Natural killer cell treated with Interleukin-12 subunit alpha and Interleukin-12 subunit beta and Interleukin-15 and Interleukin-18, amount 100 ng/mL, for 72 hours (primary cell): ENCODE measurements around the gene PEMT. TPM values are rescaled to one million over a fixed set of nuclear protein-coding genes. Genes with fewer than 3 reads are reported as not detected.

Source experiments
- ATAC-seq, 2 donors: fragments of 150-1000 bp; cut with Tn5 transposase in 1 of 2; sonication (Bioruptor Pico), chemical (Tn5 transposase) in 1 of 2; 2 replicates each; pipeline ENCODE4 v1.10.0; 2021
- DNase-seq: peaks from one replicate; pipeline ENCODE4 v3.0.0; 2022; ENCODE audit warnings: low spot score
- H3K27ac Mint-ChIP-seq, 2 donors: 1 replicate in 1 of 2; 2 replicates in 1 of 2; pipeline ENCODE4 v1.8.0; 2022; ENCODE audit warnings: mixed read lengths in 2 of 2, mild to moderate bottlenecking in 1 of 2, moderate library complexity in 1 of 2
- H3K27me3 Mint-ChIP-seq, 2 donors: 1 replicate in 1 of 2; 2 replicates in 1 of 2; pipeline ENCODE4 v1.8.0; 2022; ENCODE audit warnings: mixed read lengths in 2 of 2
- H3K36me3 Mint-ChIP-seq: one replicate; pipeline ENCODE4 v1.8.0; 2022; ENCODE audit warnings: mixed read lengths
- H3K4me1 Mint-ChIP-seq, 2 donors: 1 replicate in 1 of 2; 2 replicates in 1 of 2; pipeline ENCODE4 v1.8.0; 2022; ENCODE audit warnings: low read depth in 2 of 2, mixed read lengths in 2 of 2, mild to moderate bottlenecking in 1 of 2
- H3K4me3 Mint-ChIP-seq: one replicate; pipeline ENCODE4 v1.8.0; 2022; ENCODE audit warnings: mixed read lengths
- H3K9me3 Mint-ChIP-seq: 2 replicates; pipeline ENCODE4 v1.8.0; 2022; ENCODE audit warnings: mixed read lengths
- total RNA-seq, 2 donors: library from RNA; stranded (reverse); gene quantifications; one replicate each; pipeline ENCODE4 v1.2.3, GENCODE V29; 2022

PEMT gene
- total RNA-seq, 2 donors from 2014 or later, result 22.9 to 35.3 TPM

DNA sequence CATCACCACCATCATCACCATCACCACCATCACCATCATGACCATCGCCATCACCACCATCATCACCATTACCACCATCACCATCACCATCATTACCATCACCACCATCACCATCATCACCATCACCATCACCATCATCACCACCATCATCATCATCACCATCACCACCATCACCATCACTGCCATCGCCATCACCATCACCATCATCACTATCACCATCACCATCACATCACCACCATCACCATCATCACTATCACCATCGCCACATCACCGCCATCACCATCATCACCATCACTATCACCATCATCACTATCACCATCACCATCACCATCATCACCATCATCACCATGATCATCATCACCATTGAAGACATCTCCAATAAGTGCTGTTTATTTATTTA, 131.5 kb downstream of the PEMT start:
- H3K4me3 Mint-ChIP-seq, result no peak overlapping the region
- H3K9me3 Mint-ChIP-seq, result peaks cover 6% of the 10 kb centered on the region
- no peak overlapping the region for H3K27ac Mint-ChIP-seq
- peaks cover 8% of the 10 kb centered on the region for H3K36me3 Mint-ChIP-seq
- DNase-seq (no peak), ATAC-seq (no peak)
- H3K4me1 Mint-ChIP-seq, result peaks cover 0 to 8% of the 10 kb centered on the region in 2 donors
- H3K27me3 Mint-ChIP-seq, result peaks cover 5 to 8% of the 10 kb centered on the region in 2 donors

DNA sequence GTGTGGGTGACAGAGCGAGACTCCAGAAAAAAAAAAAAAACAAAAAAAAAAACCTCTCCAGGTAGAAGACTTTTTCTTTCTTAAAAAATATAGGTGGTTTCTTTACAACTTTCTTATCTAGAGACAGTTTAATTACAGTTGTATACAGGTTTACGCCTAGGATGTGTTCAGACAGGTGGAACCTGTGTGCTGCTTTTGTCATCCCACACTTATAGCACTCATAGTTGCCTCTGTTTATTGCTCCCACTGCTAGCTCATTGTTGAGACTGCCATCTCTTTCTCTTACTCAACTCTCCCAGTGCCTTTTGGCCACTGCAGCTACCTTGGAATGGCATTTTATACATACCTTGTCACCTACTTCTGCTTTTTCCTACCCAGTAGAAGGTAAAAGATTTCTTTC, 133.8 kb downstream of the PEMT start:
- DNase-seq, result no peak
- peaks cover 6% of the 10 kb centered on the region for H3K9me3 Mint-ChIP-seq

DNA sequence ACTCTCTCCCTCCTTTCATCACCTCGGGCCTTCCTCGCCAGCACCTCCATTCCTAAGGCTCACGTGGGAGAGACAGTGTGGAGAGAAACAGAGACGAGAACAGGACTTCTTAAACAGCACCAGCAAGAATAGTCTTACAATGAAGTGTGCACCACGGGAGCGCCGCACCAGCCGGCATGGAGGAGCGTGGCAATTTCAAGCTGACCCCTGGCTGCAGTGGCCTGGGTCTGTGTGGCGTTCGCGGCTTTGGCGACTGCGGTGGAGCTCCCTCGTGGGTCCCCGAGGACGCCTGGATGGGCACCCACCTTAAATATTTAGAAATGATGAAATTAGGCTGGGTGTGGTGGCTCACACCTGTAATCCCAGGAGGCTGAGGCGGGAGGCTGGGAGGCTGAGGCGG, 135.3 kb downstream of the PEMT start:
- H3K27me3 Mint-ChIP-seq, result no peaks in the 10 kb centered on the region

More for the DNA sequence above, 133.8 kb downstream of the PEMT start:
- H3K4me3 Mint-ChIP-seq, result no peak overlapping the region
- H3K4me1 Mint-ChIP-seq, result peaks cover 0 to 8% of the 10 kb centered on the region in 2 donors
- ATAC-seq, result no peak
- H3K27me3 Mint-ChIP-seq, result no peaks in the 10 kb centered on the region
- H3K27ac Mint-ChIP-seq, result no peak overlapping the region
- H3K36me3 Mint-ChIP-seq, result peaks cover 8% of the 10 kb centered on the region

More for the DNA sequence above, 135.3 kb downstream of the PEMT start:
- Mint-ChIP-seq H3K4me3 (no peak overlapping the region), H3K27ac (no peak overlapping the region), H3K4me1 (peaks cover 0 to 8% of the 10 kb centered on the region in 2 donors), H3K36me3 (peaks cover 8% of the 10 kb centered on the region), H3K9me3 (peaks cover 6% of the 10 kb centered on the region)
- ATAC-seq (peak in 1 of 2 donors; percentile 24), DNase-seq (no peak)

Other genes starting within 250 kb of the PEMT start
- gene MED9, start 114.7 kb downstream of the PEMT start, total RNA-seq, result 10 to 100 TPM; 11.3 to 18.2 TPM
- 1 to 10 TPM; 3.3 to 4.2 TPM for gene RASD1, start 95.3 kb downstream of the PEMT start, total RNA-seq
- gene RAI1, start 89.8 kb upstream of the PEMT start, total RNA-seq, result 10 to 100 TPM; 15.8 to 31.0 TPM
- 10 to 100 TPM; 55.8 to 73.5 TPM for gene SREBF1, start 245.3 kb upstream of the PEMT start, total RNA-seq